Erythroblast (primary cell): ENCODE data around the gene COL19A1.

ENCODE experiments used
- GATA1 ChIP-seq: IDR thresholded peaks from 2 replicates; pipeline ENCODE4 v1.6.1; 2011; ENCODE audit warnings: low read depth, mild to moderate bottlenecking, control low read depth, low read length, moderate library complexity
- POLR2A ChIP-seq: IDR thresholded peaks from 2 replicates; pipeline ENCODE4 v1.6.1; 2011; ENCODE audit warnings: mild to moderate bottlenecking, low read length

GRCh38 chr6:69887714-69888345 lies 21.5 kb downstream of the COL19A1 start:
- no peak for TF ChIP-seq POLR2A
- TF ChIP-seq GATA1, result no peak
